Posterior vena cava (tissue), 2 donors: ENCODE results near the gene MORC3. TPM values are rescaled to one million over a fixed set of nuclear protein-coding genes. Genes with fewer than 3 reads are reported as not detected.
"Not testable (repeated sequence)": the region's sequence is repeated elsewhere in the genome, so short reads cannot be mapped to it uniquely, and the experiment has no call there.

Source experiments
- DNase-seq: peaks from one replicate; pipeline ENCODE4 v3.0.0-alpha.2; 2020; ENCODE audit warnings: low spot score
- intact Hi-C, 2 donors: fragments of 100-400 bp; cut with DNase I; formaldehyde crosslinking; loops; one replicate each; pipeline versions ENCODE4 v1.14.1 to v1.14.2; 2022 to 2023
- total RNA-seq, 2 donors: library from RNA; stranded (reverse); fragmentation: NEBNext Ultra II Directional; extraction: Animal tissue kit (Norgen Biotek cat#: 25700); gene quantifications; one replicate each; pipeline ENCODE4 v1.2.1, GENCODE V29; 2021
- donor health status: DM: yes; HTN: yes; CAD: no.
- donor health status: DM: yes; HTN: yes; CAD: no.

The MORC3 gene
- total RNA-seq, 2 donors from 2014 or later: 32.7 to 39.3 TPM

- no peak for DNase-seq
- intact Hi-C loops: no loop called here
Observed at GRCh38 chr21:36379251-36379650, 59.3 kb downstream of the MORC3 start.

- intact Hi-C loops: no loop called here
- no peak for DNase-seq
Observed at GRCh38 chr21:36381841-36382589, 62.0 kb downstream of the MORC3 start.

GRCh38 chr21:36382722-36383121, 62.7 kb downstream of the MORC3 start:
- intact Hi-C loops, DNase-seq: not testable (repeated sequence)

- no peak for DNase-seq
- intact Hi-C loops: no loop called here
Observed at GRCh38 chr21:36384885-36385232, 64.9 kb downstream of the MORC3 start.

- DNase-seq: peak; percentile 93
- intact Hi-C loops: no loop called here
Observed at GRCh38 chr21:36385233-36386030, 65.4 kb downstream of the MORC3 start, which contains the start of gene CHAF1B. Gene CHAF1B, plus strand, starts transcription at chr21:36385392. Its CDS starts 745 bp downstream, at chr21:36386137.

- intact Hi-C loops: no loop called here
- DNase-seq: no peak
Observed at GRCh38 chr21:36386031-36386642, 66.1 kb downstream of the MORC3 start.

- DNase-seq: no peak
- intact Hi-C loops: no loop called here
Observed at GRCh38 chr21:36388096-36388495, 68.1 kb downstream of the MORC3 start.

- no peak for DNase-seq
- intact Hi-C loops: no loop called here
Observed at GRCh38 chr21:36388835-36389234, 68.8 kb downstream of the MORC3 start.

- DNase-seq, intact Hi-C loops: not testable (repeated sequence)
Observed at GRCh38 chr21:36391649-36392048, 71.7 kb downstream of the MORC3 start.

- DNase-seq: no peak
- intact Hi-C loops: no loop called here
Observed at GRCh38 chr21:36395353-36396111, 75.5 kb downstream of the MORC3 start.

GRCh38 chr21:36396325-36396724, 76.3 kb downstream of the MORC3 start:
- DNase-seq: no peak
- intact Hi-C loops: no loop called here

- DNase-seq: no peak
- intact Hi-C loops: no loop called here
Observed at GRCh38 chr21:36396971-36397370, 77.0 kb downstream of the MORC3 start.

GRCh38 chr21:36397606-36398005, 77.6 kb downstream of the MORC3 start:
- intact Hi-C loops: no loop called here
- DNase-seq: no peak

- intact Hi-C loops, DNase-seq: not testable (repeated sequence)
Observed at GRCh38 chr21:36399736-36400135, 79.7 kb downstream of the MORC3 start.

- intact Hi-C loops: no loop called here
- DNase-seq: no peak
Observed at GRCh38 chr21:36400719-36401118, 80.7 kb downstream of the MORC3 start.

GRCh38 chr21:36402339-36402738, 82.3 kb downstream of the MORC3 start:
- DNase-seq: no peak
- intact Hi-C loops: loop anchor here in 1 of 2 donors (1.0 kb wide), 1 partner anchor 23 kb away; no protein-coding TSS in a partner anchor

GRCh38 chr21:36403713-36404112, 83.7 kb downstream of the MORC3 start:
- DNase-seq: peak; percentile 43
- intact Hi-C loops: no loop called here

GRCh38 chr21:36408568-36408967, 88.6 kb downstream of the MORC3 start:
- intact Hi-C loops: no loop called here
- DNase-seq: no peak

- intact Hi-C loops: loop anchor here in 1 of 2 donors (5.0 to 10.0 kb wide), 2 partner anchors 514 to 1479 kb away; no protein-coding TSS in a partner anchor
Observed at GRCh38 chr21:36411301-36411700, 91.3 kb downstream of the MORC3 start.

More at GRCh38 chr21:36411301-36411700, 91.3 kb downstream of the MORC3 start:
- DNase-seq: no peak
